ENCODE data around the gene XPO5.

GRCh38 chr6:43506667-43507471 is 69.0 kb downstream of the XPO5 start:
- TF ChIP-seq EZH2phosphoT487 (IDR thresholded peaks at IDR 0.05; ENCODE audit: insufficient read depth, low read depth) (no peak), EZH2 (IDR thresholded peaks at IDR 0.05; ENCODE audit: insufficient read depth, poor library complexity, severe bottlenecking) (no peak)

Measured in GM23248 (cell line).